Stimulated activated CD4-positive, alpha-beta T cell treated with anti-CD3 and anti-CD28 coated beads, TNF-alpha, amount 100 ng/mL, for 24 hours (primary cell): ENCODE measurements around the gene STAMBPL1.

Source experiments
- DNase-seq, 3 experiments: peaks; one replicate each; pipeline ENCODE4 v3.0.0-alpha.2; 2020; ENCODE audit warnings: low read depth in 3 of 3

Gene STAMBPL1

DNA sequence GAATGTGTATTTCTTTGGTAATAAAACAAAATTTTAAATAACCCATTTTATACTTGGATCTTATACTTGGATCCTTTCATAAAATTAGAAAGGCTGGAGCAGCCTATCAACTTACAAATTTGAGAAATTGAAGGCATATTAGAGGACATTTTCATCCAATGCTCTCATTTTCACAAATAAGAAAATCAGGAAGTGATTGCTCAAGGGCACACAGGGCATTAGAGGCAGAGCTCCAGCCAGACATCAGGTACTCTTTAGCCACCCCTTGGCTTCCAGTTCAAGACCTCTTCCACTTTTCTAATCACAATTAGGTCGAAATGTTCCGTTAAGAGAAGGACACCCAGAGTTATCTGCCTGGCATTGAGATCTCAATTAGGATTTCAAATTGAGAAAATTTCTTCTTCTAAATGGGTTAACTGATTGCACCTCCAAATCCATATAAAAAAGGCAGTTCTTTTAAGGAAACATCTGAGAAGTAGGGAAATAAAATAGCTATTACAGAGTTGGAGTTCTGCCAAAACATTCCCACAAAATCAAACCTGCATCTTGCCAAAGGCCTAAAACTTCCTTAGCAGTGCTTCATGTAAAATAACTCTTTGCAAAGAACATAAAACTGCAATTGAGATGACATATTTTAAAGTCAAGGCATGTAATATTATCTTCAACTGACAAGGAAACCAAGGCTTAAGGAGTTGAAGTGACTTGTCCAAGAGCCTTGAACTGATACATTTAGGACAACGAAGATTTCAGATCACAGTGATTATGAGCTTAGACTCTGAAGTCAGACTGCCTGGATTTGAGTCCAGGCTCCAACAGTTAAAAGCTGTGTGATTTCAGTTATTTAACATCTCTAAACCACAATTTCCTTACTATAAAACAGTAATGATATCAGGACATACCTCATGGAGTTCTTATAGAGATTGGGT, 70.1 kb downstream of the STAMBPL1 start:
- no peak for DNase-seq

DNA sequence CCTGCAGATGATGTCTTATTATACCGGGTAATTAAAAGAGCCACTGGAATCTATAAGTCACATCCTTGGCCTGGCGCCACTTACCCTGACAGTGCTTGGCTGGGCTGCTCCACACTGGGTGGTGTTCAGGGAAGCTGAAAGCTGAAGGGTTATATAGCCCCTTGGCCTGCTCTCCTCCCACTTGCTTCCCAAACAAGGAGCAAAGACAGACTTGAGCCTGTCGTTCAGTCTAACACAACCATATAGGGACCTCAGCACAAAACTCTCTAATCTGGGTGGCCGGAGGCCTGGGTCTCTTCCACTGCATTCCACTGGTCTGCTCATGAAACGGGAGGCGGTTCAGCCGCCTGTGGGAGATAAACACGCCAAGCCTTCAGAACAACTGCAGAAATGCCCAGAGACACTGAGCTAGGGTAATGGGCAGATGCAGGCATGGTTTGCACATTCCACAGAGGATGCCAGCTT, 72.6 kb downstream of the STAMBPL1 start, which contains the start of gene ACTA2:
Gene ACTA2, minus strand, starts transcription at position 127 of the 465 bp plus-strand sequence. CDS start 3,843 bp downstream, outside the sequence.
- DNase-seq = no peak

DNA sequence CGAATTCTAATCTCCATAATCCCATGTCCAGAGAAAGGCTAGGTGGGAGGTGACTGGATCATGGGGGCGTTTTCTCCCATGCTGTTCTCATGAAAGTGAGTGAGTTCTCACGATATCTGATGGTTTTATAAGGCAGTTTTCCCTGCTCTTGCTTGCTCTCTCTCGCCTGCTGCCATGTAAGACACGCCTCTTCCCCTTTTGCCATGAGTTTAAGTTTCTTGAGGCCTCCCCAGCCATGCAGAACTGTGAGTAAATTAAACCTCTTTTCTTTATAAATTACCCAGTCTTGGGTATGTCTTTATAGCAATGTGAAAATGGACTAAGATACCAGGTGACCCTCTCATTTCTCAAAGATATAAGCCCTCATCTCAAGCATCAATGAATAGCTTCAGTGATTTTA, 73.6 kb downstream of the STAMBPL1 start:
- DNase-seq = no peak

DNA sequence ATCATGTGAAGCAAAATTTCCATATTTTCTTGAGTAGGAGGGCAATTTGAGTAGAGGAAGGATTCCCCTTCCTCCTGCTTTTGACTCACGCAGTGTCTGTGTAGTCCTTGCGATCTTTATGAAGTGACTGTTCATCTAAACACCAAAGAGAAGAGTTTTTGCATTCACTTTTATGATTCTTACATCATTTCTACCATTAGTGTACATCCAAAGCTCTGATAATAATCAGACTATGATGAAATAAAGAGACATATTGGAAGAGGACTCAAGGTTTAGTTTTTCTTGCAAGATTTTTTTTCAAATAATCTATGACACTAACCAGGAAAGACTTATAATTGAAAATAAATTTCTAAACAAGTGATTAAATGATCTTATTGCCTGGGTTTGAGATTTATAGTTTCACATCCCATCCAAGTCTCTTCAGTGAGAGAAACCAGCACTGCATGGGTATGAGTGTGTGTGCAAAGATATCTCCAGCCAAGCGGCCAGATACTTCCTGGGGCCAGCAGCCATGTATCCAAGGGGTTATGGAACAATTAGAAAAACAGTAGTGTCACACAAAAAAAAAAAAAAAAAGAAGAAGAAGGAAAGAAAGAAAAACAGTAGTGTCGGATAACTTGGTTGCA, 74.5 kb downstream of the STAMBPL1 start:
- no peak for DNase-seq

DNA sequence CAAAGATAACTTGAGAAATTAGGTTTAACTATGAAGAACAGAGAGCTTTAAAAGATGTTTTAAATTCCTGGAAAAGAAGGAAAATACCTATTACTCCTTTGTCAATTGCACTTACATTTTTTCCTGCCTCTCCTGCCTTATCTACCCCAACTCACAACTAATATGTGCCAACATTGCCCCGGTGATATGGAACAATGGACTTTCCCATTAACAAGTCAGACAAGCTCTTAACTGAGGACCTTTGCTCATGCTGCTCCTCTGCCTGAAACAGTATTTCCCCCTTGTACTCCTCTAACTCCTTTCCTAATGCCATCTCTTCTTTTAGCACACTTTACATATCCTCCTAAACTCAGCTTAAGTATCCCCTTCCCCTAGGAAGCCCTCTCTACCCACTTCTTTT, 77.3 kb downstream of the STAMBPL1 start:
- DNase-seq = no peak

DNA sequence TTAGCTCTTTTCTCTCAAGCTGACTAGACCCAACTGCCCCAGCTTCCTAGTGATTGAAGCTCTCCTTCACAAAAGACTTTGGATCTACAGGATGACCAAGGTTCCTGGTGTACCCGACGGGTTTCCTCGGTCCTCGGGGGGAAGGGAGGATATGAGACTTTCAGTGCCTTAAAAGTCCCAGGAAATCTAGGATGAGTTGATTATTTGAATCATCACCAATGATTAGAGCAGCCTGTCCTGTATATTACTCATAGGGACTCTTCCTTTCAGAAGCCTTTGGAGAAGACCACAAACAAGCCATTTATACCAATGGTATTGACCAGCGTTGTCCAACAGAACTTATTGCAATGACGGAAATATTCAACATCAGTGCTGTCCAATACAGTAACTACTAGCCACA, 78.7 kb downstream of the STAMBPL1 start:
- DNase-seq = no peak

DNA sequence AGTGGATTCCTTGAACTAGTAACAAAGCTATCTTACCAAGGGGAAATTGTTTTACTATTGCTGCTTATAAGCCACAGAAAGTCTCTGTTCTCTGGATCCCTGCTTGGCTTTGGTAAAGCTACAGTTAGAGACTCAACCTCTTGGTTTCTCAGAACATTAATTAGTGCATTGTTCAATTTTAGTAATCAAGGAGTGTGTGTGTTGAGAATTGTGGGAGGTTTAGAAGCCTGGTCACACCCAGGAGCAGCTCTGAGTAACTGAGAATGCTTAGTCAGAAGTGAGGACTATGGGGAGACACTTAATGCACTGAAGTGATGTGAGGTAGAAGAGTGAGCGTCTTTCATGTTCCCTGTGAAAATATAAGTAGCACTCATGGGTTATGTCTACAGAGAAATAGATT, 80.8 kb downstream of the STAMBPL1 start:
- DNase-seq = peak in 1 of 3 experiments; percentile 2

DNA sequence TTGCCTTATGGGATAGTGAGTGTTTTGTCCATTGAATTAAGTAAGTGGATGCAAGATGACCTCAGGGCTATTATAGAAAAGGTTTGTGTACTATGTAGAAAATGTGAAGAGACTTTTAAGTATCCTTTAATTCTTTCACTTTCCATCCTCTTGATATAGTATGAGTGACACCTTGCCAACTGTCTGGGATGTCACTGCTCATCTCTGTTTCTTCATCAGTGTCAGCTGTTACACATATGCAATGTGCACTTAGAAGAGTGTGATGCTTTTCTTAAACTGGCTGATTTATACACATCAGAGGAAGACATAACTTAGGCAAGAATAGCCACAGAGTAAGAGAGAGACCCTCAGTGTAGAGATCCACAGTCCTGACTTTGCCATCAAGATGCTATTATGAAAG, 81.2 kb downstream of the STAMBPL1 start:
- DNase-seq = no peak

DNA sequence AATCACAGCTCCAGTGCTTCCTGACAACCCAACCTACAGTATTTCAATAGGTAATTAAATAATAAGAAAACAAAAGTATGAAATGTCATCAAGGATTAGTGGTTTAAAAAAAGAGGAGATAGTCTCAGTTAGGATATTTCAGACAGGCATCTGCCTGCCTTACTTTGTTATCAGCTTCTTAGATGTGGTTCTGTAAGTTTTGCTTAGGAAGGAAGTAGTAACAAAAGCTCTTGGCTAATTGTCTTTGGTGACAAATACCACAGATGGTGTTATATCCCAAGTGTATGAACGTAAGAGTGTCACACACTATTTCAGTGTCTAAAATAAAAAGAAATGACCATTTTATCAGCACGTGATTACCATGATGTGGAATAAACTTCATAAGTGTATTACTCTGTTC, 82.3 kb downstream of the STAMBPL1 start:
- no peak for DNase-seq

DNA sequence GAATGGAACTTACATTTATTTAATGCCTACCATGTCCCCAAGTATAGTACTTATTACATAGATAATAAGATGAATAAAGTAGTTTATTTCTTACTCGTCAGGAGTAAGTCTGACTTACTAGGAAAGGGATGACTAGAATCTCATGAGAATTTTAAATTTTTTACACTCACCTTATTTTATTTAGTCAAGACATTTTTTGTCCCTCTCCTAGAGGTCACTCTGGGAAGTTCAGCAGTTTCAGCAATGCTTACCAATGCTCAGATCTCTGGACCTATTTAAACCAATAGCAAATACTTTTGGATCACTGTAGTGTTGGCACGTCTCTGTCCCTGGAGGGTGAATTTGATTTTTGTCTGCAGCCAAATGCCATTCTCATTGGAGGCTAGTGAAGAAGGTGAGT, 83.3 kb downstream of the STAMBPL1 start:
- DNase-seq = no peak

DNA sequence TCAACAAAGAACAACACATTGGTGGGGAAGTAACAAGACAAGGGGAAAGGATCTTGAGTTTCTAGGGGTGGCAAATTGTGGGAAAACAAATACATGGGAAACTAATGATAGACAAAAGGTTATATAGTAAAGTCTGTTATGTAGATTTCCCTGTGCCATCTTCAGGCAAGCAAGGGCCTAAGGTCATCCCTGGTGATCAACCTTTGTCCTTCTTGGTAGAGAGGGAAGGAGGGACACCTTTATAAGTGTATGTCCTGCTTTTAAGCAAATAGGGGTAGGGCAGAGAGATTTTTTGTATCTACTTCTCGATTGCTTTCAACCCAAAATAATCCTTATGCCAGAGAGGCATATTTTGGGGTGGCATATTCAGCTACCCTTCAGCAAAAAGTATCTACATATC, 84.3 kb downstream of the STAMBPL1 start:
- DNase-seq = no peak

DNA sequence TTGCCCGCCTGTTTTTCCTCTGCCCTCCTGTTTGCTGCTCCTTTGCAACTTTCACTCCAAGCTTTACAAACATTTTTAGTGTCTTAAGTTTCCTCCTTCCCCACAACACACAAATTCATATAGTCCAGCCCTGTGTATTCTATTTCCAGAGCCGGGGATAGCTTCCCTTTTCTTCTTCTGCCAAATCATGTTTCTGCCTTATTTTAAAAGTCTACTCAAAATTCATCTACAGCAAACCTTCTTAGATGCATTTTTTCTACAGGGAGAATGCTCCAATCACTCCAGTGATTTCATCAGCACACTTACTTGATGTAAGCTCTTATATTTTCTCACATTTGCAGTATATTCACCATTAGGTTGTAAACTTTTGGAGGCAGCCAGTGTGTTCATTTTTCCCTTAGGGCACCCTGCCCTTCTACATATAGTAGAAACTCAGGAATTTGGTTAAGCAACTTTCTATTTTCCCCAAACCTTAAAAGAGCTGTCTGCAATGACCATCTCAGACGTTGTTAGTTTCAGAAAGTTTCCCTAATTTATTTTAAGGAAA, 84.9 kb downstream of the STAMBPL1 start:
- DNase-seq = no peak

DNA sequence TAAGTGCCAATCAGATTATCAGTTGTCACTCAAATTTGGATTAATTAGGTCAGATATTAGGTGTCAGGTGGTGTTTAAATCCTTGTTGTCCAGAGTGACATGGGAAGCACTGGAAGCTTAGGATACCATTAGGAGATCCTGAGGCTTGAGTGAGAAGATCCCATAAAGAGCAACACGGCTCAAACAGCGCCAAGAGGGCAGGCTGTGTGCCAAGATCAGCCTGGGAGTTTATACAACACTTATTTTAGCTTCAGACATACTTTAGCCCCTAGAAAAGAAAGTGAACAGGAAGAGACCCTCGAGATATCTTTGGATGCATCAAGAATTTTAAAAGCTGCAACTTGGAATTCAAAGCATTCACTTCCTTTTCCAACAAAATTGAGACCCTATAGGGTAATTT, 86.8 kb downstream of the STAMBPL1 start:
- no peak for DNase-seq

DNA sequence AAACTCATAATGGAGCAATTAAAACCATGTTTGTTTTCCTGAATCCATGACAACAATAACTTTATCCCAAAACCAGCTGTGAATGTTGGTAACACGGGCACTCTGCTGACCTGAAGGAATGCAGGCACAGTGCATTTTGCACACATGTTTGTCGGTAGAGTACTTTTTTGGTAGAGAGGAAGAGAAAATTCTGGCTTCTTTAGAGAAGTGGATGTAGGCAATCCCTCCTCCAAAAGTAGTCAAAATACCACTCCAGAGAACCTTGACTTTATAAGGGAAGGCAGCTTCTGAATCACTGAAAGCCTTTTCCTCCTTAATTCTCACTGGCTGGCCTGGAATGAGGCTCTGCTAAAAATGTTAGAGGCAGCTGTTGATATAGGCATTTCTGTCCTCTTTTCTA, 88.3 kb downstream of the STAMBPL1 start:
- no peak for DNase-seq

DNA sequence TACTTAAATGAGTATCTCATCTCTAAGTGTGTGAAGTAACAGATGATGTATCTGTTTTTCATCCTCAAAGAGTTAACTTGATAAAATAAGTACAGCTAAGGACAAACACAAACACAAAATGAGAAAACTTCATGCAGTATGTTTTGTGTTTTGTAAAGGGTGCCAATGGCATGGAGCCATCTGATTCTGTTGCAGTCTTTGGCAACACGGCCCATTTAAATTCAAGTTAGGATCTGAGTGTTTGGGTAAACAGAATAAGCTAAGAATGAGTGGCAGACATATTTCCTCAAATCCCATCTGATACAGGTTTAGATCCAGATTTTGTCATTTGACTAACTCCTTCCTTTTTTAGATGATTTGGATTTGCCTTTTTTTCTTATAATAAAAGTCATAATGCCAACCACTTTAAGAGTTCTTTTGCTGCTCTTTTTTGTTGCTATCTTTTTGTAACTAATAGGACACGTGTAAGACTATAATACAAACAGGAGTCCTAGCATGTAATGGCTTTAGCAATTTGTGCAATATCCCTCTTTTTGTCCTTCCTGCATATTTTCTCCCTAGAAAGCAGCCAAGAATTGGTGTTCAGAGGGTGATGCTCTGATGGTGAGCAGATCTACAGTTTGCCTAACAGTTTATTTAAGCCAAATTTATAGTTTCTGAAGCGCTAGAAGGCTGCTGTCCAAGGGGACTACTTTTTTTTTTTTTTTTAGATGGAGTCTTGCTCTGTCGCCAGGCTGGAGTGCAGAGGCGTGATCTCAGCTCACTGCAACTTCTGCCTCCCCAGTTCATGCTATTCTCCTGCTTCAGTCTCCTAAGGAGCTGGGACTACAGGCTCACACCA, 91.4 kb downstream of the STAMBPL1 start:
- no peak for DNase-seq
